ELR (cell line): ENCODE measurements around the gene GNB1L.

Experiments
- DNase-seq: peaks from one replicate; pipeline ENCODE4 v3.0.0-alpha.2; 2015; ENCODE audit warnings: low read depth

The GNB1L gene, protein sequence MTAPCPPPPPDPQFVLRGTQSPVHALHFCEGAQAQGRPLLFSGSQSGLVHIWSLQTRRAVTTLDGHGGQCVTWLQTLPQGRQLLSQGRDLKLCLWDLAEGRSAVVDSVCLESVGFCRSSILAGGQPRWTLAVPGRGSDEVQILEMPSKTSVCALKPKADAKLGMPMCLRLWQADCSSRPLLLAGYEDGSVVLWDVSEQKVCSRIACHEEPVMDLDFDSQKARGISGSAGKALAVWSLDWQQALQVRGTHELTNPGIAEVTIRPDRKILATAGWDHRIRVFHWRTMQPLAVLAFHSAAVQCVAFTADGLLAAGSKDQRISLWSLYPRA

DNA sequence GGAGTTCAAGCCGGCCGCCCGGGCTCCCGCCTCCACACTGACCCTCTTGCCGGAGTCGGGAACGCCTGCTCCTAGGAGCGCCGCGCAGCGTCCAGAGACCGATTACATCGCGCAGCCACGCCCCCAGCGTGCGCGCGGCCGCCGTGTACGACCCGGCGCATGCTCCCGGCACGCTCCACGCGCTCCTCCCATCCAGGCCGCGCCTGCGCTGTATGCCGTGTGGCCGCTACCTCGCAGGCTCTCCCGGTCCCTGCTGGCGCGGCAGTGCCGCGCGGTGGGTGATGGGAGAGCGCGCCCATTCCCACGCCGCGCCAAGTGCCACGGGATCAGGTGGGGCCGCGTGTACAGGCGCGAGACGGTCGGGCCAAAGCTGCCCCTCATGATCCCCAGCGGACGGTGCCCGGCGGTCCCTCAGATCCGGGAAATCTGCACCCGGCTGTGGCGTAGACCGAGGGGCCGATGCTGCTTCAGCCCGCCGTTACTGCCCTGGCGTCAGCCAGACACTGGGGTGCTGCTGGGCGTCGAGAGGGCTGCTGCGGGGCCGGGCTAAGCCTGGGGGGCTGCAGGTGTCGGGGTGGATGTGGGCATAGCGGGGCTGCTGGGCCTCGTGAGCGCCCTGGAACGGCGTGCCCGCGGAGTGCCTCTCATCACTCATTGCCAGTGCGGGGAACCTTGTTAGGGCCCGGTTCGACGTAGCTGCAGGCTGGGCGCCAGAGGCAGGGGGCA is at the start of gene GNB1L, which contains the start of gene RTL10:
TSS of gene GNB1L (minus strand) at position 97 of the 726 bp plus-strand sequence. CDS start 33,519 bp downstream, outside the sequence.
TSS of gene RTL10 (minus strand) at position 97 of the 726 bp plus-strand sequence. CDS start 2,613 bp downstream, outside the sequence.
- DNase-seq: peak; percentile 98

GRCh38 chr22:19904174-19904856 is 49.6 kb upstream of the GNB1L start:
- no peak for DNase-seq

GRCh38 chr22:19903513-19903912 is 48.8 kb upstream of the GNB1L start:
- DNase-seq: no peak

- DNase-seq: no peak
Observed at GRCh38 chr22:19903031-19903430, 48.4 kb upstream of the GNB1L start.

- no peak for DNase-seq
Observed at GRCh38 chr22:19902245-19902715, 47.6 kb upstream of the GNB1L start.

- DNase-seq: no peak
Observed at GRCh38 chr22:19901577-19902244, 47.0 kb upstream of the GNB1L start.

DNA sequence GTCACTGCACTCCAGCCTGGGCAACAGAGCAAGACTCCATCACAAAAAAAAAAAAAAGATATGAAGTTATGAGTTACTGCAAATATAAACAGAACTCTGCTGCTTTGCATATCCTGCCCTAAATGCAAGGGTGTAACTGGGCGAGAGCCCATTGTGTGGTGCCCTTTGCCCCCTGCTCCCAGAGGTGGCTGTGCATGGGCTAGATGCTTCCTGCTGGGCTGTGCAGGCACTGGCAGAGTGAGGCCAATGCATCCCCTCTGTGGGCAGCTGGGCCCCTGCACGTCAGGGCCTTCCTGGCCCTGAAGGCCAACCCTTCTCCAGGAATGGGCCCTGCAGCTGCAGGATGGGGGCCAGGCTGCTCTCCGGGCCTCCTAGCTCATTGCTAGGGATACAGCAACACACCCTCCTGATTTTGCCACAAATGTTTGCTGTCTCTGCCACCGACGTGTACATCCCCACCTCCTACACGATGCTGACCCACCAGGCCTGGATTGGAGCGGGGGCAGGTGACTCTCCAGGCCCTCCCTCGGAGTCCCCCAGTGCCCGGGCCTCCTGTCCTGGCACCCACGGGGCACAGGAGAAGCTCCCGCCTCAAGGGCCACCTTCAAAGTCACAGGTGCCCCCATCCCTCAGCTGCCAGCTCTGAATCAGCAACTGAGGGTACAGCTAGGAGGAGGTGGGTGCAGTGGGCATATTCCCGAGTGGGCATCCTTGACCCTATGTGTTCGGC is 46.2 kb upstream of the GNB1L start:
- no peak for DNase-seq

DNA sequence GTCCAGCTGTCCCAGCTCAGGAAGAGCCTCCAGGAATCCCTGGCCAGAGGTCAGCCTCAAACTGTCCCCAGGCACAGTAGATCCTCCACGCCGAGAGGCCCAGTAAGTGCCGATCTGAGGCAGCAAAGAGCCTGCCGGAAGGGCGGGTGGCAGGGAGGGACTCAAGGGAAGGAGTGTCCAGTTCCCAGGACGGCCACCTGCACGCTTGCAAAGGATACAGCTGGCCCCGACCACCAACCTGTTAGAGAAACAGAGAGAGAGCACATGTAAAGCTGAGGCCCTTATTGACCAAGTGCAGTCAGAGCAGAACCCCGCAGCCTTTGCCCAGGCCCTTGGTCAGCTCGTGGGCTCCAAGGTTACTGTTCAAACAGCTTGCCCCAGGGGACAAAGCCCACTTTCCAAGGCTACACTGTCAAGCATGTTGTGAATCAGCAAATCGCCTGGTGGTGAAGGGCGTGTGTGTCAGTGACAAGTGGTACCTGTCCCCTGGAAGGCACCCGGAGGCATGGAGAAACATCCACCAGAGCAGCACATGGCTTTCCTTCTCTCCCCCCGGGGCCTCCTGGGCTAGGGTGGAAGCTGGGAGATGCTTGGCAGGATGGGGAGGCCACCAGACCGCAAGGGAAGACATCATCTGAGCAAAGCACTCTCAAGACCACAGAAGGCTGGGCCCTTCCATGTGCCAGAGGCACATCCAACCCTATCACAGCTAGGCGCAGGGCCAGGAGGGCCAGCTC is 44.3 kb upstream of the GNB1L start:
- no peak for DNase-seq

- no peak for DNase-seq
Observed at GRCh38 chr22:19898145-19898544, 43.5 kb upstream of the GNB1L start.

- DNase-seq: no peak
Observed at GRCh38 chr22:19897726-19898125, 43.1 kb upstream of the GNB1L start.

DNA sequence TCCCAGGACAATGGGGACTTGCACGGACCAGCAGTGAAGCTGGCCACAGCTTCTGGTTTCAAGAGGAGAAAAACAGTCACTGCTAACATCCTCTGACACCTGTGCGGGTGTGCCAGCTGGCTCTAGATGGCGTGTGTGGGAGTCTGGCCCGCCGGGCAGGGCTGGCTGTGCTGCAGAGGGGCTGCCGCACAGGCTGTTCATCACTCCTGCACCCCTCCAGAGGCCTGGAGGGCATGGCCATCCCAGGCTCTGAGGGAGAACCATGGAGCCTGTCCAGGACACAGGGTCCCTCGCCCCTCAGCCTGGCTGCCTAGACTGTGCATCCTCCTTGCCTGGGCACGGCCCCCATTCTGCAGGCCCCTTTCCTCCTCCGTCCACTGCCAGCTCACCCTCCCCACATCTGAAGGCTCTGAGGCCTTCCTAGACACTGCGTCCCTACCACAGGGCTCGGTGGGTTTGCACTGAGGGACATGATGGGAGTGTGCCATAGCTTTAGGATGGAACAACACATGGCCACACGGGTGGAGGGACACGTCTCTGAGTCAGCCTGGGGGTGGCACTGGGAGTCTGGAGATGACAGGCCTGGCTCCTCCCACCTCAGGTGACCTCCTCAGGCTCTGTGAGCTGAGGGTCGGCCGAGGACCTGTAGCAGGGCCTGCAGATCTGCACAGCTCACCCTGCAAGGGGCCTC is 42.1 kb upstream of the GNB1L start:
- DNase-seq: no peak

GRCh38 chr22:19895160-19895849 is 40.6 kb upstream of the GNB1L start:
- no peak for DNase-seq

GRCh38 chr22:19893363-19893762 is 38.7 kb upstream of the GNB1L start:
- no peak for DNase-seq

DNA sequence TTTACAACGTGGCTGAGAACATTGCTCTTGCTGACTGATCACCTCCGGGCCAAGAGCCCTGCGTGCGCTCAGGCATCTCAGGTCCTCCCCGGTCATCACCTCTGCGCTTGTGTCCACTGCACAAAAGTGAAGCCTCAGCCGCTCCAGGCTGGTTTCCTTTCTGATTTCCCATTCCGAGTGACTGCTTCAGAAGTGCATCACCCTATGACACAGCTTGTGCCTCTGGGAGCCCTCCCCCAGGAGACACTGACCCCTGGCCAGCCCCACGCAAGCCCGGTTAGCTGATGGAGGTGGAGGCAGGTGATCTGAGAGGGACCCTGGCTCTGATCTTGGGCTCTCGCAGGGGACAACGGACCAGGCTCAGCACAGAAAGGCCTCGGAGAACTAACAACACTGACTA is 38.3 kb upstream of the GNB1L start:
- peak; percentile 45 for DNase-seq

- peak; percentile 45 for DNase-seq
Observed at GRCh38 chr22:19892257-19892879, 37.7 kb upstream of the GNB1L start.

DNA sequence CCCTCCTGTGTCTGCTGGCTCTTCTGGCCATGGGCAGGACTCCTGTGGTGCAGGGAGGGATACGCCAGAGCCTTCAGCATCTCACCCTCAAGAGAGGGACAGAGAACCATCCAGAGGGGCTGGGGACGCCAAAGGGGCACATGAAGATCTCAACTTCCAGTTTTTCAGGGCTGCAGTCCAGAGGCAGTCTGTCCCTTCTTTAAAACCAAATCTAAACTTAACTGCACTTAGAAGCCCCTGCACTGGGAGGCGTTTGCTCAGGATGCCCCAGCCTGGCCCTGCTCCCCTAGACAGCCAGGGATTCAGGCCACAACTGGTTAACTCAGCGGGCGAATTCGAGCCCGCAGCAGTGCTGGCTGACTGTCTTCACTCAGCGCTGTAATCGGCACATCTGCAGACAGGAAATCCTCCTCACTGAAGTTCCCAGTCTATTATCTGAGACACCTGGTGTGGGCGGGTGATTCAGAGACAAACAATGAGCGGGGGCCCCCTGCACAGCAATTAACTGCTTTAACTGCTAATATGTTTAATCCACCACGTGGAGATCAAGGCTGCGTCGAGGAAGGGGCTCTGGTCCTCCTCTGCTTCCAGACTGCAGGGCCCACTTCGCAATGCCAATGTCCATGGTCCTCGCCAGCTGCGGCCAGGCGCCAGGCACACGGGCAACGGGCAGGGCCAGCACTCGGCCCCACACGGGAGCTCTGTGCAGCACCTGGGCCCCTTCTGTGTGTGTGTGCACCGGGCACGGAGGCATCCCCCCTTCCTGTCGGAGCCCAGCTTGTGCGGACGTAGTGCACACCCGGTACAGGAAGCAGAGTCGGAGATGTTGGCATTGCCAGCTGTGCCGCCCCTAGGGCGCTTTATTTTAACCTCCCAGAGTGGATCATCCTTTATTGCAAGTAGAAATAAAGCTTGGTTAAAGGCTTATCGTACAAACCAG is 36.9 kb upstream of the GNB1L start:
- peak; percentile 94 for DNase-seq

DNA sequence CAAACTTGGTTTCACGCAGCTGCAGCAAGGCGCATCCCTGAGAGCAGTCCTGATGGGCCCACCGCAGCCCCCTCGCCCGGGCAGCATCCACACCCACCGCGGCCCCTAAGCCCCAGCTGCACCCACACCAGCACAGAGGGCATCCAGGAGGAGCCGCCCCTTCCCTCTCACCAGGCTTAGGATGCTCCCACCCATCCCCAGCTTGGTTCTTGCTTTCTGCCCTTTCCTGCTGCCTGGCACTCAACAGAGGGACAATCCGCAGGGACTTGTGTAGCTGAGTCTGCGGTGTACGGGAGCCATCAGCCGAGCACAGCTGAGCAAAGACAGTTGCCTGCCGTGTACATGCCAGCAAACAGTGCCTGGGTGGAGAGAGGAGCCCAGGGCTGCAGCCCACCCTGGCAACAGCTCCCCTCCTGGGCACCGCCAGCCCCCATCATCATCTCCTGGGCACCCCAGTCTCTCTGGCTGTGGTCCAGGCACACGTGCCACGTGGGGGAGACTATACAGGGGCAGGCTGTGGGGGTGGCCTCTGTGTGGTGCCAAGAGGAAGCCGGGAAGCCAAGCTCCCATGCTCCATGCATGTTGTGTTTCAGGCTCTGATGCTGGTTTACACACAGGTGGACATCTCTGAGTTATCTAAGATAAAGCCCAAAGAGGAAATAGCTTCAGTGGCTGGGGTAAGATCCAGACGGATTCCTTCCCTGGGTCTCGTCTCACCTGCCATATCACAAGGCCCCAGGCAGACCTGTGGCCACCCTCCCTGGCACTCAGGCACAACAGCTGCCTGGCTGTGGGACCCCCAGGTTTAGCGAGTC is 36.0 kb upstream of the GNB1L start:
- DNase-seq: no peak
